ENCODE measurements around the gene LRRC2. TPM values are rescaled to one million over a fixed set of nuclear protein-coding genes. Genes with fewer than 3 reads are reported as not detected.
A peak's percentile ranks its signal among the peaks of the same experiment; 100 is the strongest.

Gene LRRC2
- total and polyA plus RNA-seq, 9 of the 15 experiments (the other 6 are each of a cell fraction or from before 2014, with no cell fraction given): 0.01 to 0.04 (median 0.03) TPM; not detected in 5

- TF ChIP-seq NR3C1 (CRISPR knock-in tag; IDR thresholded peaks at IDR 0.05): no peak
- no peak for TF ChIP-seq MED1 (CRISPR knock-in tag; IDR thresholded peaks at IDR 0.05; ENCODE audit: borderline replicate concordance)
- TF ChIP-seq HINFP (tag; conservative IDR thresholded peaks at IDR 0.05; ENCODE audit: low read depth): no peak
- TF ChIP-seq ILK (tag; IDR thresholded peaks at IDR 0.05; ENCODE audit: borderline replicate concordance, low read depth): no peak
- TF ChIP-seq USF2 (CRISPR knock-in tag; IDR thresholded peaks at IDR 0.05): no peak
- TF ChIP-seq SIN3A (IDR thresholded peaks at IDR 0.05; ENCODE audit: borderline replicate concordance in 2 of 2, control insufficient read depth in 1 of 2, low read depth in 2 of 2, low read length in 2 of 2): no peak
- no peak for TF ChIP-seq RFX5 (IDR thresholded peaks at IDR 0.05; ENCODE audit: low read depth, low read length)
- TF ChIP-seq POLR2AphosphoS5 (IDR thresholded peaks at IDR 0.05; ENCODE audit: control insufficient read depth, insufficient read depth, low read depth, low read length): no peak
- TF ChIP-seq HOXB6 (CRISPR knock-in tag; IDR thresholded peaks at IDR 0.05; ENCODE audit: borderline replicate concordance): no peak
- TF ChIP-seq SMARCE1 (IDR thresholded peaks at IDR 0.05): no peak
- no peak for TF ChIP-seq POLR2AphosphoS2 (IDR thresholded peaks at IDR 0.05; ENCODE audit: low read length)
- no peak for TF ChIP-seq GATA2 (CRISPR knock-in tag; IDR thresholded peaks at IDR 0.05)
- no peak for TF ChIP-seq POLR2G (IDR thresholded peaks at IDR 0.05; ENCODE audit: low read depth, low read length)
- peak; percentile 60; the same call in 1 of the 2 replicates for TF ChIP-seq L3MBTL2 (IDR thresholded peaks at IDR 0.05)
- no peak for TF ChIP-seq PHF21A (IDR thresholded peaks at IDR 0.05; ENCODE audit: borderline replicate concordance, low read depth)
- TF ChIP-seq CBX2 (IDR thresholded peaks at IDR 0.05; ENCODE audit: insufficient read depth, low read length, poor library complexity, severe bottlenecking): no peak
- no peak for TF ChIP-seq THRA (IDR thresholded peaks at IDR 0.05)
- TF ChIP-seq MXI1 (IDR thresholded peaks at IDR 0.05; ENCODE audit: low read depth, low read length): no peak
- TF ChIP-seq ZNF57 (CRISPR knock-in tag; IDR thresholded peaks at IDR 0.05): no peak
- no peak for TF ChIP-seq EGR1 (conservative IDR thresholded peaks at IDR 0.05)
- no peak for TF ChIP-seq ZNF655 (CRISPR knock-in tag; IDR thresholded peaks at IDR 0.05)
- no peak for TF ChIP-seq ZNF644 (tag; IDR thresholded peaks at IDR 0.05; ENCODE audit: low read depth)
- 0 out of 2 replicates have a peak, but pooled peaks have one; percentile 8 for TF ChIP-seq SMC3 (conservative IDR thresholded peaks at IDR 0.05; ENCODE audit: insufficient read depth, low read depth, low read length)
These were observed 67.1 kb downstream of the LRRC2 start (continued) for GRCh38 chr3:46498916-46499519.
